Esophagus mucosa (tissue), 1 donor: ENCODE results near the gene SLF1. TPM values are rescaled to one million over a fixed set of nuclear protein-coding genes. Genes with fewer than 3 reads are reported as not detected.

Experiments used
- ATAC-seq: fragments of 200-7000 bp; cut with Tn5 transposase; one replicate; pipeline ENCODE4 v1.9.1; 2020
- total RNA-seq: library from RNA; stranded (reverse); gene quantifications from one replicate; pipeline ENCODE4 v1.2.4, GENCODE V29; 2023
- donor health status: DM: yes; HTN: yes; CAD: no.

Gene SLF1
- total RNA-seq, 1 donor from 2014 or later: 5.0 TPM

DNA sequence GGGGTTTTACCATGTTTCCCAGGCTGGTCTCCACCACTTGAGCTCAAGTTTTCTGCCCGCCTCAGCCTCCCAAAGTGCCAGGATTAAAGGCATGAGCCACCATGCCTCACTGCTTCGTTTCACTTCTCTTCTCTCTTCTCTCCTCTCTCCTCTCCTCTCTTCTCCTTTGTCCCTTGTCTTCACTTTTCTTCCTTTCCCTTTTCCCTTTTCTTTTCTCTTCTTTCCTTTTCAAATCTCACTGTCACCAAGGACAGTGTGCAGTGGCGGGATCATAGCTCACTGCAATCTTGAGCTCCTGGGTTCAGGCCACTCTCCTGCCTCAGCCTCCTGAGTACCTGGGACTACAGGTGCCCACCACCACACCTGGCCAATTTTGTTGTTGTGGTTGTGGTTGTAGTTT is 49.5 kb downstream of the SLF1 start:
- ATAC-seq: no peak

- ATAC-seq: no peak
Observed at GRCh38 chr5:94670726-94671125, 52.3 kb downstream of the SLF1 start.

- ATAC-seq: no peak
Observed at GRCh38 chr5:94672746-94673145, 54.3 kb downstream of the SLF1 start.

- ATAC-seq: no peak
Observed at GRCh38 chr5:94674490-94675382, 56.3 kb downstream of the SLF1 start.

- ATAC-seq: no peak
Observed at GRCh38 chr5:94675965-94676618, 57.6 kb downstream of the SLF1 start.

GRCh38 chr5:94682814-94683520 is 64.5 kb downstream of the SLF1 start:
- ATAC-seq: no peak

GRCh38 chr5:94689908-94690307 is 71.4 kb downstream of the SLF1 start:
- no peak for ATAC-seq

DNA sequence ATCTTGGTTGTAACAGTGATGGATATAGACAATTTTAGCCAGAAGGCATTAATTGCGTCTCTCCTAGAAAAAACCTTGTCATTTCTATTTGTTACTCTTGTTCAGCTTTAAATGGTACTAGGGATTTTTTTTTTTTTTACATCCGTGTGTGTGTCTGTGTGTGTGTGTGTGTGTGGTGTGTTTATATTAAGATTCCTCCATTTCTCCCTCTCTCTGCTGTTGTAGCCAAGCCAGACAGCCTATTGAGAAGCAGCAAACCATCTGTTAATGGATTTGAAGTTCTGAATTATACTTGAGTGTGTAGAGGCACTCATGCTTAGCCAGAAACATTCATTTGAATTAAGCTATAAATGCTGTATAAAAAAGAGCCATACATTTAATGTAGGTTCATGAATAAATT is 72.3 kb downstream of the SLF1 start:
- no peak for ATAC-seq

- ATAC-seq: no peak
Observed at GRCh38 chr5:94691291-94691690, 72.8 kb downstream of the SLF1 start.

DNA sequence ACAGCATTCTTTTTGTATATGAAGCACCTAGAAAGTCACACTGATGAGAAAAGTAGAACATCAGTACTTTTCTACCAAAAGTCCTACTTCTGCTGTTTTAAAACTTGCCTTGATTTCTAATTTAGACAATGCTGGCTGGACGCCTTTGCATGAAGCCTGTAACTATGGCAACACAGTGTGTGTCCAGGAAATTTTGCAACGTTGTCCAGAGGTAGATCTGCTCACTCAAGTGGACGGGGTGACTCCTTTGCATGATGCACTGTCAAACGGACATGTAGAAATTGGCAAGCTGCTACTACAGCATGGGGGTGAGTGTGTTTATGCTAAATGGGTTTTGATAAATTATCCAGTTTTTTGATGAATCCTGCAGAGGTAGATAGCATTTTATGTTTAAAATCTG is 73.5 kb downstream of the SLF1 start:
- no peak for ATAC-seq

DNA sequence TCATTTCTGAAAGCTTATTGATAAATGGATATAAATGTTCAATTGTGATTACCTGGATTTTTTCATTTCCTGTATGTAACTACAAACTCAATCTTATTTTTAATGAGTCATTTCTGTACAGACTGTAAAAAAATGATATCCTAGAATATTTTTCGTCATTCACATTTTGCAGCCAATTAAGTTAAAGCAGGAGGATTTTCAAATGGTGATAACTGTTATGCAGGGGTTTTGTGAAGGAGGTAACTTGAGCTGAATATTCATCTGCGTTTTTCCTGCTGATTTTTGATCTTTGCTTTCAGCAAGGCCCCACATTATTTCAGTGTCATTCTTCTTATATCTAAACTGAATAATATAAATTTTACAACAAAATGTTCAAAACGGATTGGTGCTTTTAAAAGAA is 74.1 kb downstream of the SLF1 start:
- ATAC-seq: no peak

GRCh38 chr5:94693043-94693822 is 74.8 kb downstream of the SLF1 start:
- ATAC-seq: peak; percentile 29

- ATAC-seq: no peak
Observed at GRCh38 chr5:94693845-94694370, 75.4 kb downstream of the SLF1 start.

DNA sequence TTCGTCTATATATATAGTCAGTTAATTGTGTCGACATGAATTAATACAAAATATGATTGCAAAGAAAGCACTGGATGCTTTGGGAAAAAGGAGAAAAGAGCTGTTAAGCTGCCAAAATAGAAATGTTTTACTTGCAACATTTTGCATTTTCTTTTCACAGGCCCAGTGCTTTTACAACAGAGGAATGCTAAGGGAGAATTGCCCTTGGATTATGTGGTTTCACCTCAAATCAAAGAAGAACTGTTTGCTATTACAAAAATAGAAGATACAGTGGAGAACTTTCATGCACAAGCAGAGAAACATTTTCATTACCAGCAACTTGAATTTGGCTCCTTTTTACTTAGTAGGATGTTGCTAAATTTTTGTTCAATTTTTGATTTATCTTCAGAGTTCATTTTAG is 76.2 kb downstream of the SLF1 start:
- no peak for ATAC-seq

- no peak for ATAC-seq
Observed at GRCh38 chr5:94698197-94698596, 79.7 kb downstream of the SLF1 start.

DNA sequence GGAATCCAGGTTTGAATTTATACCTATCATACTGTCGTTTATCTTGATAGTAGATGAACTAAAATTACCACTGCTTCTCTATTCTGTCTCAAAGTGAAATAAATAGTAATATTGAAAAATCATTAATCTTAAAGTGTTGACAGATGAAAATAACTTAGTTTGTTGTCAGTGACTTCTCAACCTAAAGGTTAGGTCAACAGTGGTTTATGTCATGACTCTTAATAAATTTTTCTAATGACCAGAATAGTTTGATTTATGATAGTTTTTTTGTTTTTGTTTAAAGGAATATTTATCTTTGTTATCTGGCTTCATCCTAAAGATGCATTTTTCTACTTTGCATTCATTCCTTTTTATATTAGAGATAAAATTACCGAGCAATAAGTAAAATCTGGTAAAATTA is 81.1 kb downstream of the SLF1 start:
- no peak for ATAC-seq

DNA sequence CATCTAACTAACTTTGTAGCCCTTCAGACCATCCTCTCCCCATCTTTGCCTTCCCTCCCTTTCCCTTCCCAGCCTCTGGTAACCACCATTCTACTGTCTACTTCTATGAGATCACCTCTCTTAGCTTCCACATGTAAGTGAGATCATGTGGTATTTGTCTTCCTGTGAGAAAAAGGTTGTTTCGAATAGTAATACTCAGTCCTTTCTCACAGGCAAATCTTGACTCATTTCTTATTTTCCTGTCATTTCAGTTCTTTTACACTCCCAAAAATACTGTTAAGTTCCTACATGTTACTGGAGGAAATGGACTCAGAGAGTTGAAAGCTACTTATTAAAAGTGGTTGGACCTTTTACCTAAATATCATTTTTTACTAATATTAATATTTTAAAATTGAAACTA is 82.1 kb downstream of the SLF1 start:
- ATAC-seq: no peak

- no peak for ATAC-seq
Observed at GRCh38 chr5:94702729-94703128, 84.3 kb downstream of the SLF1 start.

DNA sequence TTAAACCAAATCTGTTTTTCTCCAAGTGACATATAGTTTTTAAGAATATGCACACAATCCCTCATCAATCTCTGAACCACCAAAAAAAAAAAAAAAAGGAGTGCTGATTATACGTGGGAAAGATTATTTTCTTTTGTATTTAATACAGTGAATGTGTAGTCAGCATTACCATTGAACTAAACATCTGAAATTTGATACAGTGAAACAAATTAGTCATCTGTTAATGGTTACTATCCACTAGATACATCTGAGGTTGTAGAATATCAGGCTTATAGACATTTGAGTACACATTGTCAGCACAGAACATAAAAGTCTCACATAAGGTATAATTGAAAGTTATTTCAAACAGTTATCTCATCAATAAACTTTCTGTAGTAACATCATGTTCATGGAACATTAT is 87.0 kb downstream of the SLF1 start:
- no peak for ATAC-seq

DNA sequence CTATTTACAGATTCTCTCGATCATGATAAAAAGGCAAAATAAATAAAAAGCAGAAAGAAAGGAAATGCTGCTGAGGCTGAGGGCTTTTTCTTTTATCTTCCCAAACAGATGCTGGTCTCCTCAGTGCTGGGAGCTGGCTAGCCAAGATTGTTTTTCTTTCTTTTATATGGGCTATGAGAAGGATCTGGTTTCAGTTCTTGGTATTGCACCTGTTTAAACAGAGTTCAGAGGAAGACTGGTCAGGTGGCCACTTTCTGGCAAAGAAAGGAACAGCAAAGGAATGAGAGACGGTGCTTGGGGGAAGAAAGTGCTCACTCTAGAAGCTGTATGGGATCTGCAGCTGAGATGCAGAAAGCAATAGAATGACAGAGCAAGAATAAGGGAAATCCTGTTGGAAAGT is 88.9 kb downstream of the SLF1 start:
- ATAC-seq: no peak

GRCh38 chr5:94709277-94709676 is 90.8 kb downstream of the SLF1 start:
- ATAC-seq: no peak

- no peak for ATAC-seq
Observed at GRCh38 chr5:94711785-94712184, 93.3 kb downstream of the SLF1 start.

- ATAC-seq: no peak
Observed at GRCh38 chr5:94715768-94716167, 97.3 kb downstream of the SLF1 start.
